ENCODE measurements around the gene USP38. TPM values are rescaled to one million over a fixed set of nuclear protein-coding genes. Genes with fewer than 3 reads are reported as not detected.
"Not testable (repeated sequence)": the region's sequence is repeated elsewhere in the genome, so short reads cannot be mapped to it uniquely, and the experiment has no call there.

The USP38 gene
- total RNA-seq, 1 experiment from 2014 or later = 31.3 TPM

DNA sequence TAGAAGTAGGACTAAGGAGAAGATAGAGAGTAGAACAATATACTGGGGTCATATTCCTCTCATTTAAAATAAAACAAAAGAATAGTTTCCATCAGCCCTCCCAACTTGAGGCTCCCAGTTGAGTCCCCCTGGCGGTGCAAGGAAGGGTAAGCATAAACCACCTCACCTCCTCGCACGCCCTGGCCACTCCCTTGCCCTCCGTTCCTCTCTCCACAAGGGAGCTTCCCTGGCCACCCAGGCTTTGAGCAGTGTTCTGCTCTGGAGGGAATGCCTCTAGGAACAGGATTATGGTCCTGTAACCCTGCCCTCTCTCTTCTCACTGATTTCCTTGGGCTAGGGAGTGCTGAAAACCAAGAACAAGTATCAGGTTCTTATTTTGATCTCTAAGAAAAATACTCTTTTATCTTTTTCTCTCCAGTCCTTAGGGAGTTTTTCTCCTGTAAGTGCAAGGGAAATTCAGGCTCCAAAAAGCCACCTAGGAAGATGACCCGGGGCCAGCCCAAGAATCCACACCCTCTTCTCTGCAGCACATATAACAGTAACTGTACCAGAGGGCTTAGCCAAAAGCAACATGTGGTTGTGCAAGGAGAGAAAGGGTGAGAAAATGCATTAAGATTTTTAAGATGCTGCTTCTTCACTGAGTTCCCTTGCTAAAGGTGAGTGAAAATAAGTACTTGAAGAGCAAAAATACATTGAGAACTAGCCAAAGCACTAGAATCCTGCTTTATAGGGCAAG is 69.9 kb downstream of the USP38 start:
- H3K4me3 ChIP-seq (ENCODE audit: low read length) = no peak overlapping the region
- H3K27me3 ChIP-seq (ENCODE audit: low read length) = no peaks in the 10 kb centered on the region
- H3K9me2 ChIP-seq (replicated peaks; ENCODE audit: insufficient read depth, low read length) = no peaks in the 10 kb centered on the region
- no peaks in the 10 kb centered on the region for H3K4me1 ChIP-seq (ENCODE audit: low read length)
- H4K20me1 ChIP-seq (ENCODE audit: insufficient read depth, low read depth, low read length) = no peaks in the 10 kb centered on the region
- no peaks in the 10 kb centered on the region for H3K79me2 ChIP-seq (ENCODE audit: low read length)
- H2AFZ ChIP-seq (ENCODE audit: low read length) = no peak overlapping the region
- no peak for DNase-seq
- H3K9ac ChIP-seq (ENCODE audit: low read length) = no peak overlapping the region
- H3K36me3 ChIP-seq (ENCODE audit: insufficient read depth, low read length) = no peaks in the 10 kb centered on the region
- no peaks in the 10 kb centered on the region for H3K9me3 ChIP-seq (ENCODE audit: low read length)
- no peak overlapping the region for H3K4me2 ChIP-seq (ENCODE audit: low read depth, low read length, poor library complexity, severe bottlenecking)
- H3K27ac ChIP-seq (ENCODE audit: low read length) = no peak overlapping the region

DNA sequence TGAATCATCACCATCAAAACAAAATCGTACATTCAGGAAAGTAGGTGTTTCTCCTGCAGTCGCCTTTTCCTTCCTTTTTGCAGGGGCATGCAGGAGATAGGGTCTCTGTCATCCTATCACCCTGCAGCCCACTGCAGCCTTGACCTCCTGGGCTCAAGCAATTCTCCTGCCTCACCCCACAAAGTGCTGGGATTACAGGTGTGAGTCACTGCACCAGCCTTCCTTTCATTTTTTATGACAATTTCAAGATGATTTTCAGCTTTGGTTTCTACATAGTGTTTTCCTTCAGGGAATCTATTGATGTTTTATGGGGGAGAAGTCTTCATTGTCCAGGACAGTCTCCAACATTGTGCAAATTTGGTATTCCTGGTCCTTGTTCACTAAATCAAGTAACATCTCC is 71.7 kb downstream of the USP38 start:
- Histone ChIP-seq H3K9me3 (ENCODE audit: low read length) (no peaks in the 10 kb centered on the region), H3K9ac (ENCODE audit: low read length) (no peak overlapping the region), H3K79me2 (ENCODE audit: low read length) (no peaks in the 10 kb centered on the region), H3K4me3 (ENCODE audit: low read length) (no peak overlapping the region), H4K20me1 (ENCODE audit: insufficient read depth, low read depth, low read length) (no peaks in the 10 kb centered on the region), H2AFZ (ENCODE audit: low read length) (no peak overlapping the region), H3K27me3 (ENCODE audit: low read length) (no peaks in the 10 kb centered on the region), H3K9me2 (replicated peaks; ENCODE audit: insufficient read depth, low read length) (no peaks in the 10 kb centered on the region), H3K4me1 (ENCODE audit: low read length) (no peaks in the 10 kb centered on the region), H3K4me2 (ENCODE audit: low read depth, low read length, poor library complexity, severe bottlenecking) (no peak overlapping the region), H3K27ac (ENCODE audit: low read length) (no peak overlapping the region), H3K36me3 (ENCODE audit: insufficient read depth, low read length) (no peaks in the 10 kb centered on the region)
- DNase-seq = no peak

GRCh38 chr4:143257356-143257755 is 72.6 kb downstream of the USP38 start:
- DNase-seq = no peak
- H3K4me3 ChIP-seq (ENCODE audit: low read length) = no peak overlapping the region
- no peak overlapping the region for H3K9ac ChIP-seq (ENCODE audit: low read length)
- no peaks in the 10 kb centered on the region for H3K9me2 ChIP-seq (replicated peaks; ENCODE audit: insufficient read depth, low read length)
- H3K4me1 ChIP-seq (ENCODE audit: low read length) = no peaks in the 10 kb centered on the region
- no peak overlapping the region for H3K4me2 ChIP-seq (ENCODE audit: low read depth, low read length, poor library complexity, severe bottlenecking)
- H3K27ac ChIP-seq (ENCODE audit: low read length) = no peak overlapping the region
- H3K27me3 ChIP-seq (ENCODE audit: low read length) = no peaks in the 10 kb centered on the region
- H3K9me3 ChIP-seq (ENCODE audit: low read length) = no peaks in the 10 kb centered on the region
- no peak overlapping the region for H2AFZ ChIP-seq (ENCODE audit: low read length)
- H3K36me3 ChIP-seq (ENCODE audit: insufficient read depth, low read length) = no peaks in the 10 kb centered on the region
- no peaks in the 10 kb centered on the region for H3K79me2 ChIP-seq (ENCODE audit: low read length)
- no peaks in the 10 kb centered on the region for H4K20me1 ChIP-seq (ENCODE audit: insufficient read depth, low read depth, low read length)

GRCh38 chr4:143260750-143261149 is 76.0 kb downstream of the USP38 start:
- Histone ChIP-seq H3K9me2 (replicated peaks; ENCODE audit: insufficient read depth, low read length) (no peaks in the 10 kb centered on the region), H3K27me3 (ENCODE audit: low read length) (no peaks in the 10 kb centered on the region), H2AFZ (ENCODE audit: low read length) (no peak overlapping the region), H3K9me3 (ENCODE audit: low read length) (no peaks in the 10 kb centered on the region), H4K20me1 (ENCODE audit: insufficient read depth, low read depth, low read length) (no peaks in the 10 kb centered on the region), H3K36me3 (ENCODE audit: insufficient read depth, low read length) (no peaks in the 10 kb centered on the region), H3K27ac (ENCODE audit: low read length) (no peak overlapping the region), H3K4me1 (ENCODE audit: low read length) (no peaks in the 10 kb centered on the region), H3K9ac (ENCODE audit: low read length) (no peak overlapping the region), H3K4me3 (ENCODE audit: low read length) (no peak overlapping the region), H3K4me2 (ENCODE audit: low read depth, low read length, poor library complexity, severe bottlenecking) (no peak overlapping the region), H3K79me2 (ENCODE audit: low read length) (no peaks in the 10 kb centered on the region)
- no peak for DNase-seq

DNA sequence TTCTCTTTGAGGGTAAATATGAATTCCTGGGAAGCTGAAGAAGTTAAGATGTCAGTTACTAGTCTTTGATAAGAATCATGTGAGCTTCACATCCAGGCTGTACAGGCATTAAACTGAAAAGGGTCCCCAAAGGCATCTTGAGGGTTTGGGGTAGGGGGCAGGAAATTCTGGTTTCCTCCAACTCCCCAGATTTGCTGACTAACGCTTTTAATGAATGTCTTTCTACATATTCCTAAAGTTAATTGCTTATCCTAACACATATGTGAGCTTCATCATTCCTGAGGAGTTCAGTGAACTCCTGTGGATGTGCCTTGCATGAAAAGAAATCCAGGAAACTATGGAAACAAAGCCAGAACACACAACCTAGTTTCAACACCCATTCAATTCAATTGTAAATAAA is 78.1 kb downstream of the USP38 start:
- no peaks in the 10 kb centered on the region for H3K79me2 ChIP-seq (ENCODE audit: low read length)
- DNase-seq = no peak
- no peaks in the 10 kb centered on the region for H3K9me2 ChIP-seq (replicated peaks; ENCODE audit: insufficient read depth, low read length)
- no peak overlapping the region for H3K27ac ChIP-seq (ENCODE audit: low read length)
- no peaks in the 10 kb centered on the region for H4K20me1 ChIP-seq (ENCODE audit: insufficient read depth, low read depth, low read length)
- H3K4me3 ChIP-seq (ENCODE audit: low read length) = no peak overlapping the region
- no peak overlapping the region for H3K4me2 ChIP-seq (ENCODE audit: low read depth, low read length, poor library complexity, severe bottlenecking)
- H3K27me3 ChIP-seq (ENCODE audit: low read length) = no peaks in the 10 kb centered on the region
- no peak overlapping the region for H2AFZ ChIP-seq (ENCODE audit: low read length)
- H3K9me3 ChIP-seq (ENCODE audit: low read length) = no peaks in the 10 kb centered on the region
- no peaks in the 10 kb centered on the region for H3K4me1 ChIP-seq (ENCODE audit: low read length)
- H3K36me3 ChIP-seq (ENCODE audit: insufficient read depth, low read length) = no peaks in the 10 kb centered on the region
- no peak overlapping the region for H3K9ac ChIP-seq (ENCODE audit: low read length)

DNA sequence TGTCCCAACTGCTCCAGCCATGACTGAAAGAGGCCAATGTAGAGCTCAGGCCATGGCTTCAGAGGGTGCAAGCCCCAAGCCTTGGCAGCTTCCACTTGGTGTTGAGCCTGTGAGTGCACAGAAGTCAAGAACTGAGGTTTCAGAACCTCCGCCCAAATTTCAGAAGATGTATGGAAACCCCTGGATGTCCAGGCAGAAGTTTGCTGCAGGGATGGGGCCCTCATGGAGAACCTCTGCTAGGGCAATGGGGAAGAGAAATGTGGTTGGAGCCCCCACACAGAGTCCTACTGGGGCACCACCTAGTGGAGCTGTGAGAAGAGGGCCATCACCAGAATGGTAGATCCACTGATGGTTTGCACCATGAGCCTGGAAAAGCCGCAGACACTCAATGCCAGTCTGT is 83.0 kb downstream of the USP38 start:
- H3K4me2 ChIP-seq (ENCODE audit: low read depth, low read length, poor library complexity, severe bottlenecking); H3K27ac ChIP-seq (ENCODE audit: low read length): not testable (repeated sequence)

DNA sequence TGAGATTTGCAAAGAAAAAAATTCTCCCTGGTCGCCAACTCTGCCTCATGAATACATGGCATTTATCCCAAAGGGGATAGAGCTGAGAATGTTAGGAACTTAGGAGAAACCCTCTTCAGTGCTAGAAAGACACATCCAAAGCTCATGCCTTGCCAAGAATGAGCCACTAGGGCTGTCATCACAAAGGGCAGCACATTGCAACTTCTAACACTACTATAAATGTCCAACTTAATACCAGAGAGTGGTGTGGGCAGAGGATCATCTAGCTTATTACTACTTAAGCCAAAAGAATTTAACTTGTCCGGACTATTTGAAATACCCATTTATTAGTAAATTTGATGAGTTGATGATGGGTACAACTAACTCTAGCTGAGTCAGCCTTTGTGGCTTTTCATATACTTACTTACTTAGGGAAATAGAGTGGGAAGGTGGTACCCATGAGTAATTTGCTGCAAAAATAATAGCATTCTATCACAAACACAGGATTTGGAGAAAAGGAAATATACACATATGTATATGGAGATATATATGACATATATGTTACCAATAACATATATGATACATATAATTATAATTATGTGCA is 85.6 kb downstream of the USP38 start:
- no peak overlapping the region for H3K4me2 ChIP-seq (ENCODE audit: low read depth, low read length, poor library complexity, severe bottlenecking)
- H3K27me3 ChIP-seq (ENCODE audit: low read length) = no peaks in the 10 kb centered on the region
- H4K20me1 ChIP-seq (ENCODE audit: insufficient read depth, low read depth, low read length) = no peaks in the 10 kb centered on the region
- H3K36me3 ChIP-seq (ENCODE audit: insufficient read depth, low read length) = no peaks in the 10 kb centered on the region
- H3K79me2 ChIP-seq (ENCODE audit: low read length) = no peaks in the 10 kb centered on the region
- DNase-seq = no peak
- no peaks in the 10 kb centered on the region for H3K9me3 ChIP-seq (ENCODE audit: low read length)
- no peaks in the 10 kb centered on the region for H3K9me2 ChIP-seq (replicated peaks; ENCODE audit: insufficient read depth, low read length)
- H3K4me3 ChIP-seq (ENCODE audit: low read length) = no peak overlapping the region
- H3K9ac ChIP-seq (ENCODE audit: low read length) = no peak overlapping the region
- no peaks in the 10 kb centered on the region for H3K4me1 ChIP-seq (ENCODE audit: low read length)
- H3K27ac ChIP-seq (ENCODE audit: low read length) = no peak overlapping the region
- no peak overlapping the region for H2AFZ ChIP-seq (ENCODE audit: low read length)

More for the DNA sequence above, 83.0 kb downstream of the USP38 start:
- H3K9me3 ChIP-seq (ENCODE audit: low read length); H4K20me1 ChIP-seq (ENCODE audit: insufficient read depth, low read depth, low read length); DNase-seq; H3K9ac ChIP-seq (ENCODE audit: low read length); H3K36me3 ChIP-seq (ENCODE audit: insufficient read depth, low read length); H3K79me2 ChIP-seq (ENCODE audit: low read length); H3K27me3 ChIP-seq (ENCODE audit: low read length); H3K4me3 ChIP-seq (ENCODE audit: low read length); H2AFZ ChIP-seq (ENCODE audit: low read length); H3K9me2 ChIP-seq (replicated peaks; ENCODE audit: insufficient read depth, low read length); H3K4me1 ChIP-seq (ENCODE audit: low read length): not testable (repeated sequence)
